ENCODE results near the gene SGSM1.

The SGSM1 gene

DNA sequence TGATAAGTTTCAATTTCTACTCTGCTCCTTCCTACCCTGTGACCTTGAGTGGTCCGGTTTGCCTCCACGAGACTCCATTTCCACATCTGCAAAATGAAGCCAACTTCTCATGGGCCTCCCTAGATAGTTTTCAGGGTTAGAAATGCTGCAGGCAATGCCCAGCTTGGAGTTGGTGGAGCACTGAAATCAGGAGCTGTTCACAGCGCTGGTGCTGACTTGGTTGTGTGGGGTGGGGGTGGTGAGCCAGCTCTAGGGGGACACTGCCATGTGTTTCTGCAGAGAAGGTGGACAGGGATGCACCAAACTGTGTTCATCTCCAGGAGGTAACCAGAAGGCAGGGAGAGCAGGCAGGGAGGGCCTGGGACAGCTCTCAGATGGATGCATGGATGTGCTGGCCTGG lies 37.0 kb downstream of the SGSM1 start:
- Histone ChIP-seq H3K4me1 (ENCODE audit: insufficient read depth, low read length) (no peaks in the 10 kb centered on the region), H3K9ac (ENCODE audit: low read depth, low read length) (no peak overlapping the region), H3K9me3 (ENCODE audit: control insufficient read depth, insufficient read depth, low read length) (no peaks in the 10 kb centered on the region), H3K36me3 (ENCODE audit: insufficient read depth, low read length) (no peaks in the 10 kb centered on the region)

DNA sequence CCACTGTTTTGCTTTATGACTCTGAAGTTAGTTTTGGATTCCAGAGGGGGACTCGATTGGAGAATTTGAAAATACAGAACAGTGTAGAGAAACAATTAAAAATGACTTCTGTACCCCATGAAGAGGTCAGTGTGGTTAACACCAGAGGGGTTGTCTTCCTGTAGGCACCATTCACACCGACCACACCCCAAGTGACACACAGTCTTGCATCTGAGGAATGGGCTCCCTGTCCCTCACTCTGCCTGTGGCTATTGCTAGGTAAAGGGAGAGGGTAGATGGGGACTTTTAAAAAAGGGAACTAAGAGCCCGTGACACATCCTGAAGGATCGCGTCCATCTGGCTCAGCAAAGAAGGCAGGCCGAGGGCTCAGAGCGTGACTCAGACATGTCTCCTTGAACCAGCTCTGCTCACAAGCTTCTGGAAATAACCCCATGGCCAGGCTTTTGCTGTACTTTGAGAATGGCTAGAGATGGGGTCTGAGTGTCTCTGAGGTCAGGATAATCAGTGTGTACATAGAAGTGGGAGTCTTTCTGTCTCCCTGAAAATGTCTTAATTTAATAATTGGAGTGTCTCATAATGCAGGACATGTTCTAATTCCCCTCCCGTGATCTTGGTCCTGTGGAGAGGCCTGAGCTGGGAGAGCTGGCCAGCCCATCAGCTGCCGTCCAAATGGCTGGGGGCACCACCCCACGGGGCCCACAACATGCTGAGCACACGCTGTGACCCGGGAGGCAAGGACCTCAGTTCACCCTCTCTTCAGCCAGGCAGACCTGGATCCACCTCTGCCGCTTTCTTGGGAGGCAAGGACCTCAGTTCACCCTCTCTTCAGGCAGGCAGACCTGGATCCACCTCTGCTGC lies 39.3 kb downstream of the SGSM1 start:
- no peaks in the 10 kb centered on the region for H3K36me3 ChIP-seq (ENCODE audit: insufficient read depth, low read length)
- H3K9me3 ChIP-seq (ENCODE audit: control insufficient read depth, insufficient read depth, low read length) = no peaks in the 10 kb centered on the region
- no peak overlapping the region for H3K9ac ChIP-seq (ENCODE audit: low read depth, low read length)
- H3K4me1 ChIP-seq (ENCODE audit: insufficient read depth, low read length) = no peaks in the 10 kb centered on the region

- H3K9ac ChIP-seq (ENCODE audit: low read depth, low read length) = no peak overlapping the region
- H3K4me1 ChIP-seq (ENCODE audit: insufficient read depth, low read length) = no peaks in the 10 kb centered on the region
- H3K36me3 ChIP-seq (ENCODE audit: insufficient read depth, low read length) = no peaks in the 10 kb centered on the region
- no peaks in the 10 kb centered on the region for H3K9me3 ChIP-seq (ENCODE audit: control insufficient read depth, insufficient read depth, low read length)
These were observed 41.5 kb downstream of the SGSM1 start for GRCh38 chr22:24847490-24847889.

GRCh38 chr22:24848559-24849168 lies 42.7 kb downstream of the SGSM1 start:
- Histone ChIP-seq H3K36me3 (ENCODE audit: insufficient read depth, low read length) (no peaks in the 10 kb centered on the region), H3K9me3 (ENCODE audit: control insufficient read depth, insufficient read depth, low read length) (no peaks in the 10 kb centered on the region), H3K9ac (ENCODE audit: low read depth, low read length) (no peak overlapping the region), H3K4me1 (ENCODE audit: insufficient read depth, low read length) (no peaks in the 10 kb centered on the region)

DNA sequence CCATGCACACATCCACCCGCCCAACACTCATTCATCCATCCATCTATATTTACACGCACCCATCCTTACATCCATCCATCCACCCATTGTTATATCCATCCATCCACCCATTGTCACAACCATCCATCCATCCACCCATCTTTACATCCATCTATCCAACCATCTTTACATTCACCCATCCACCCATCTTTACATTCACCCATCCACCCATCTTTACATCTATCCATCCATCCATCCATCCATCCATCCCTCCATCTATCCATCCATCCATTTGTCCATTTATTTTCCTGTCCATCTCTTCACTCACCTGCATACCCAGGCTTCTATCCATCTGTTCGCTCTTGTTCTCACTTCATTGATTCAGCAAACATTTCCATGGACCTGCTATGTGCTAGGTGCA lies 49.8 kb downstream of the SGSM1 start:
- H3K9ac ChIP-seq (ENCODE audit: low read depth, low read length) = no peak overlapping the region
- H3K4me1 ChIP-seq (ENCODE audit: insufficient read depth, low read length) = no peaks in the 10 kb centered on the region
- no peaks in the 10 kb centered on the region for H3K9me3 ChIP-seq (ENCODE audit: control insufficient read depth, insufficient read depth, low read length)
- H3K36me3 ChIP-seq (ENCODE audit: insufficient read depth, low read length) = no peaks in the 10 kb centered on the region

DNA sequence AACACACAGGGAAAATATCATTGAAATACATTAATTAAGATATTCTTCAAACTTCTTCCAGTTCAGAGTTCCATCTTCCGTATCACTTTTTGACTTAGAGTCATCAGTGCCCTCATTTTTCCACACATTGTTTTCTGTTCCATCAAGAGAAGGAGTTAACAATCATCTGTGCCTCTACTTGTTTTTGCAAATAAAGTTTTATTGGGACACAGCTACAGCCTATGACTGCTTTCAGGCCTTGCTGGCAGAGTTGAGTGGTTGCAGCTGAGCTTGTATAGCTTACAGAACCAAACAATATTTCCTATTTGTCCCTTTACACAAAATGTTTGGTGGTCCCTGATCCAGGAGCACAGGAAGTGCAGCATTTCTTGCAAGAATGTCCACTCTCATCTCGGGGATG lies 51.6 kb downstream of the SGSM1 start:
- Histone ChIP-seq H3K4me1 (ENCODE audit: insufficient read depth, low read length) (no peaks in the 10 kb centered on the region), H3K36me3 (ENCODE audit: insufficient read depth, low read length) (no peaks in the 10 kb centered on the region), H3K9me3 (ENCODE audit: control insufficient read depth, insufficient read depth, low read length) (no peaks in the 10 kb centered on the region), H3K9ac (ENCODE audit: low read depth, low read length) (no peak overlapping the region)

DNA sequence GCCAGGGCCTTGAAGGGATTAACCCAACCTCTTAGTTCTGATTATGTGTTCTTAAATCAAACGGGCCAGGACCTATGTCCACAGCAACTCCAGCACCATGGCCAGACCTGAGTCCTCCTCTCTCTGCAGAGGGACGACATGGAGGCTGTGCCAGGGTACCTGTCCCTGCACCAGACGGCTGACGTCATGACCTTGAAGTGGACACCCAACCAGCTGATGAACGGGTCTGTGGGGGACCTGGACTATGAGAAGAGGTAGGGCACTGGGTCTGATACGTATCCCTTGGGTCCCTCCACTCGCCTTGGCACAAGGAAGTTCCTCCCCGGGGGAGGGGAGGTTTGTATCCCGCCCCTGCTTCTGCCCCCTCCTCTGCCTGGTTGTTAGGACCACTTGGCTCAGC lies 53.6 kb downstream of the SGSM1 start:
- Histone ChIP-seq H3K9ac (ENCODE audit: low read depth, low read length) (no peak overlapping the region), H3K9me3 (ENCODE audit: control insufficient read depth, insufficient read depth, low read length) (no peaks in the 10 kb centered on the region), H3K4me1 (ENCODE audit: insufficient read depth, low read length) (no peaks in the 10 kb centered on the region), H3K36me3 (ENCODE audit: insufficient read depth, low read length) (no peaks in the 10 kb centered on the region)

DNA sequence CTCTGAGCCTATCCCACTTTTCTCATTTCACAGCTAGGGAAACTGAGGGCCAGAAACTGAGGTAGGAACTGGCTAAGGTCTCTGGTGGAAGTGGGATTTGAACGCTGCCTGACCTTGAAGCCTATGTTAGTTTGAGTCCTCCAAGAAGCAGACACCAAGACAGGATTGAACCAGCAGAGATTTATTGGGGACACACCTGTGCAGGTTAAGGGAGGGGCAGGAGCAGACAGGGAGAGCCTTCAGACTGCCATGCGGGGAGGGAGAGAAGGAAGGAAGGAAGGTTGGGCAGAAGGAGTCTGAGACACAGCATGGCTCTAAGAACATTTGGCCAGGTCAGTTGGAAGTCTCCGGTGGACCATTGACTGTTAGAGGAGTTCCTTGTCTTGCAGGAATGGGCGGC lies 59.5 kb downstream of the SGSM1 start:
- no peaks in the 10 kb centered on the region for H3K4me1 ChIP-seq (ENCODE audit: insufficient read depth, low read length)
- H3K9ac ChIP-seq (ENCODE audit: low read depth, low read length) = no peak overlapping the region
- H3K9me3 ChIP-seq (ENCODE audit: control insufficient read depth, insufficient read depth, low read length) = no peaks in the 10 kb centered on the region
- no peaks in the 10 kb centered on the region for H3K36me3 ChIP-seq (ENCODE audit: insufficient read depth, low read length)

- H3K9me3 ChIP-seq (ENCODE audit: control insufficient read depth, insufficient read depth, low read length) = no peaks in the 10 kb centered on the region
These were observed 61.5 kb downstream of the SGSM1 start for GRCh38 chr22:24867323-24868022.

GRCh38 chr22:24868979-24869378 lies 63.0 kb downstream of the SGSM1 start:
- no peak overlapping the region for H3K9ac ChIP-seq (ENCODE audit: low read depth, low read length)
- H3K36me3 ChIP-seq (ENCODE audit: insufficient read depth, low read length) = no peaks in the 10 kb centered on the region
- no peaks in the 10 kb centered on the region for H3K9me3 ChIP-seq (ENCODE audit: control insufficient read depth, insufficient read depth, low read length)
- no peaks in the 10 kb centered on the region for H3K4me1 ChIP-seq (ENCODE audit: insufficient read depth, low read length)

More at GRCh38 chr22:24867323-24868022, 61.5 kb downstream of the SGSM1 start:
- no peak overlapping the region for H3K9ac ChIP-seq (ENCODE audit: low read depth, low read length)
- H3K36me3 ChIP-seq (ENCODE audit: insufficient read depth, low read length) = no peaks in the 10 kb centered on the region
- no peaks in the 10 kb centered on the region for H3K4me1 ChIP-seq (ENCODE audit: insufficient read depth, low read length)

GRCh38 chr22:24871611-24872205 lies 65.7 kb downstream of the SGSM1 start:
- Histone ChIP-seq H3K4me1 (ENCODE audit: insufficient read depth, low read length) (no peaks in the 10 kb centered on the region), H3K36me3 (ENCODE audit: insufficient read depth, low read length) (no peaks in the 10 kb centered on the region), H3K9me3 (ENCODE audit: control insufficient read depth, insufficient read depth, low read length) (no peaks in the 10 kb centered on the region), H3K9ac (ENCODE audit: low read depth, low read length) (no peak overlapping the region)

DNA sequence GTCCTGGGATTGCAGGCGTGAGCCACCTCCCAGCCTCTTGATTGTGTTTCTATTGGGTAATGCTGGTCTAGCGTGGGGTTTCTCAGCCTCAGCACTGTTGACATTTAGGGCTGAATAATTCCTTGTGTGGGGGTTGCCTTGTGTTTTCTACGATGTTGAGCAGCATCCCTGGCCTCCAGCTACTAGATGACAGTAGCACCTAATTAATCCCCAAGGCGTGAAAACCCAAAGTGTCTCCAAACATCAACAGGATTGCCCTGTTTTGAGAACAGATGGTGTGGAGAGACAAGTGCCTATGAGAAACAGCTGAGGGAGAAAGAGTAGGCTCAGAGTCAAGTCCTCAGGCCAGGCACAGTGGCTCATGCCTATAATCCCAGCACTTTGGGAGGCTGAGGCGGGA lies 67.2 kb downstream of the SGSM1 start:
- H3K9me3 ChIP-seq (ENCODE audit: control insufficient read depth, insufficient read depth, low read length) = no peaks in the 10 kb centered on the region
- H3K9ac ChIP-seq (ENCODE audit: low read depth, low read length) = no peak overlapping the region
- no peaks in the 10 kb centered on the region for H3K4me1 ChIP-seq (ENCODE audit: insufficient read depth, low read length)
- no peaks in the 10 kb centered on the region for H3K36me3 ChIP-seq (ENCODE audit: insufficient read depth, low read length)

DNA sequence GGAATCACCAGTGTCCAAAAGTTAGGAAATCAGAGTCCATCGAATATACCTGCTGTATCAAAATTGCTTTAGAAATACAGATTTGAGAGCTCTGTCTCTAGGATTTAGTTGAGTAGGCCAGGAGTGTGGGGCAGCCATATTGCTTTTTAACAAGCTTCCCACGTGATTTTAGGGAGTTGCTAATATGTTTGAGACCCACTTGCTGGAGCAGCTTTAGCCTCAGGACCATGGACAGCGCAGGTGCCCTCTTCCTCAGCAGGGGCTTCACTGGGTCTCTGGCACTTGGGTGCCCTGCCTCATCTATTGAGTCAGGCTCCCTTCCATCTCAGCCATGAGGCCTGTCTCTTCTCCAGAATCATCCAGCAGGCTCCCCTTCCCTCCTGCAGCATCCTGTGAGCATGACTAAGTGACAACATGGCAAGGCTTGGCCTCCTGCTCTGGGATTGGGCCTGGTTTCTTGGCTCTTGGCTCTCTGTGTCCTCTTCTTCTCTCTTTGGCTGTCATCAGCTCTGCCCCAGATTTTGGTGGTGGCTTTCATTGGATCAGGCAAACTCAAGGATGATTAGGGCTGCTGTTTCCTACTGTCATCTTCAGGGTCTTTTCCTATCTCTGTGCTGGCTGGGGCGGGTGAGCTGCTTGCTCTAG lies 70.0 kb downstream of the SGSM1 start:
- no peak overlapping the region for H3K9ac ChIP-seq (ENCODE audit: low read depth, low read length)
- H3K4me1 ChIP-seq (ENCODE audit: insufficient read depth, low read length) = no peaks in the 10 kb centered on the region
- H3K9me3 ChIP-seq (ENCODE audit: control insufficient read depth, insufficient read depth, low read length) = no peaks in the 10 kb centered on the region
- H3K36me3 ChIP-seq (ENCODE audit: insufficient read depth, low read length) = no peaks in the 10 kb centered on the region; the same call in 1 of the 2 replicates

DNA sequence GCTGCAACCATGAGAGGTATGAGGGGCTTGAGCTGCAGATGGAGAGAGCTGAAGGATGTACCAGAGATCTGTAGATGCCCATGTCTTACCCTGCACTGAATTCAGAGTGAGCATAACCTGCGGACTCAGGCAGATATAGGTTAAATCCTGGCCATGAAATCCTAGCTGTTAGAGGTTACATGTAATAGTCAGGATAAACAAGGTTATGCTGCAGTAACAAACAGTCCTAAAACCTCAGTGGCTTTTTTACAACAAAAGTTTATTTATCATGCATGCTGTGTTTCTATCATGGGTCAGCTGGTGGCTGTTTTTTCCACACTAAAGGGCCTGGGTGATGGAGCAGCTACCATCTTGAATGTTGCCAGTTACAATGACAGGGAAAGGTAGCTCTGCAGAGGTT lies 70.7 kb downstream of the SGSM1 start:
- Histone ChIP-seq H3K4me1 (ENCODE audit: insufficient read depth, low read length) (no peaks in the 10 kb centered on the region), H3K9me3 (ENCODE audit: control insufficient read depth, insufficient read depth, low read length) (no peaks in the 10 kb centered on the region), H3K9ac (ENCODE audit: low read depth, low read length) (no peak overlapping the region), H3K36me3 (ENCODE audit: insufficient read depth, low read length) (no peaks in the 10 kb centered on the region; the same call in 1 of the 2 replicates)
